ENCODE measurements around the gene TAF4.

Gene TAF4

GRCh38 chr20:61963885-61964674, 101.6 kb downstream of the TAF4 start:
- no peak overlapping the region for H3K4me3 ChIP-seq (ENCODE audit: low read length)
- TF ChIP-seq CTCF (IDR thresholded peaks at IDR 0.05; ENCODE audit: insufficient read depth, low read depth, low read length, missing control alignments) = no peak
- DNase-seq (ENCODE audit: low read depth) = no peak

GRCh38 chr20:61963149-61963548, 102.5 kb downstream of the TAF4 start:
- DNase-seq (ENCODE audit: low read depth) = no peak
- no peak for TF ChIP-seq CTCF (IDR thresholded peaks at IDR 0.05; ENCODE audit: insufficient read depth, low read depth, low read length, missing control alignments)
- no peak overlapping the region for H3K4me3 ChIP-seq (ENCODE audit: low read length)

GRCh38 chr20:61960836-61961235, 104.8 kb downstream of the TAF4 start:
- H3K4me3 ChIP-seq (ENCODE audit: low read length) = no peak overlapping the region
- no peak for DNase-seq (ENCODE audit: low read depth)
- no peak for TF ChIP-seq CTCF (IDR thresholded peaks at IDR 0.05; ENCODE audit: insufficient read depth, low read depth, low read length, missing control alignments)

GRCh38 chr20:61958773-61959700, 106.6 kb downstream of the TAF4 start:
- H3K4me3 ChIP-seq (ENCODE audit: low read length) = no peak overlapping the region
- DNase-seq (ENCODE audit: low read depth) = no peak
- TF ChIP-seq CTCF (IDR thresholded peaks at IDR 0.05; ENCODE audit: insufficient read depth, low read depth, low read length, missing control alignments) = no peak

- TF ChIP-seq CTCF (IDR thresholded peaks at IDR 0.05; ENCODE audit: insufficient read depth, low read depth, low read length, missing control alignments) = no peak
- H3K4me3 ChIP-seq (ENCODE audit: low read length) = no peak overlapping the region
- DNase-seq (ENCODE audit: low read depth) = no peak
These were observed 107.5 kb downstream of the TAF4 start for GRCh38 chr20:61957961-61958715.

- DNase-seq (ENCODE audit: low read depth) = no peak
- H3K4me3 ChIP-seq (ENCODE audit: low read length) = no peak overlapping the region
- TF ChIP-seq CTCF (IDR thresholded peaks at IDR 0.05; ENCODE audit: insufficient read depth, low read depth, low read length, missing control alignments) = no peak
These were observed 109.0 kb downstream of the TAF4 start for GRCh38 chr20:61956396-61957342.

Measured in epithelial cell of esophagus (primary cell).